Activated naive CD4-positive, alpha-beta T cell treated with anti-CD3 and anti-CD28 coated beads for 36 hours (primary cell): Measurements from ENCODE around the gene EXOC3L1. TPM values are rescaled to one million over a fixed set of nuclear protein-coding genes. Genes with fewer than 3 reads are reported as not detected.

Source experiments
- CTCF ChIA-PET: fragments of 350-600 bp; sonication (Branson Sonifier 250); formaldehyde crosslinking; loops from one replicate; lab custom pipeline; 2021; ENCODE audit warnings: antibody characterized with exemption; lab: Charles Lee
- DNase-seq: peaks from one replicate; pipeline ENCODE4 v3.0.0-alpha.2; 2020
- H3K27ac Mint-ChIP-seq: one replicate; pipeline ENCODE4 v1.8.0; 2021; ENCODE audit warnings: mild to moderate bottlenecking, mixed read lengths
- H3K27me3 Mint-ChIP-seq: one replicate; pipeline ENCODE4 v1.8.0; 2021; ENCODE audit warnings: low read depth, mixed read lengths
- H3K36me3 Mint-ChIP-seq: one replicate; pipeline ENCODE4 v1.8.0; 2021; ENCODE audit warnings: low read depth, mixed read lengths
- H3K4me1 Mint-ChIP-seq: one replicate; pipeline ENCODE4 v1.8.0; 2021; ENCODE audit warnings: low read depth, mixed read lengths
- H3K4me3 Mint-ChIP-seq: one replicate; pipeline ENCODE4 v1.8.0; 2021; ENCODE audit warnings: mild to moderate bottlenecking, moderate library complexity, mixed read lengths
- H3K9me3 Mint-ChIP-seq: one replicate; pipeline ENCODE4 v1.8.0; 2021; ENCODE audit warnings: mixed read lengths
- intact Hi-C: fragments of 100-400 bp; cut with micrococcal nuclease; formaldehyde crosslinking; loops from one replicate; pipeline ENCODE4 v1.15.1; 2023
- total RNA-seq, 2 experiments: library from RNA; stranded (reverse); gene quantifications; one replicate each; pipeline ENCODE4 v1.2.3, GENCODE V29; 2021

EXOC3L1 gene
- total RNA-seq, 2 experiments from 2014 or later: not detected

- no peaks in the 10 kb centered on the region for H3K9me3 Mint-ChIP-seq
- no peak overlapping the region for H3K4me3 Mint-ChIP-seq
- no peak overlapping the region for H3K27ac Mint-ChIP-seq
- peaks cover 3% of the 10 kb centered on the region for H3K36me3 Mint-ChIP-seq
- CTCF ChIA-PET: interaction anchor here (1.2 to 2.2 kb wide), 3 partner anchors 9 to 137 kb away, joined by 3 to 12 read pairs (median 7); no protein-coding TSS in a partner anchor
- intact Hi-C loops: no loop called here
- peaks cover 53% of the 10 kb centered on the region for H3K27me3 Mint-ChIP-seq
- H3K4me1 Mint-ChIP-seq: peaks cover 29% of the 10 kb centered on the region
- no peak for DNase-seq
Observed at GRCh38 chr16:67163999-67164558, 25.9 kb downstream of the EXOC3L1 start.

GRCh38 chr16:67163164-67163998 lies 26.6 kb downstream of the EXOC3L1 start:
- Mint-ChIP-seq H3K4me3 (no peak overlapping the region), H3K27me3 (peaks cover 46% of the 10 kb centered on the region), H3K4me1 (peaks cover 34% of the 10 kb centered on the region), H3K9me3 (no peaks in the 10 kb centered on the region), H3K36me3 (peaks cover 3% of the 10 kb centered on the region), H3K27ac (no peak overlapping the region)
- no peak for DNase-seq
- intact Hi-C loops: no loop called here
- CTCF ChIA-PET: interaction anchor here (1.1 to 2.2 kb wide), 7 partner anchors 8 to 211 kb away, joined by 3 to 12 read pairs (median 6); no protein-coding TSS in a partner anchor

GRCh38 chr16:67162506-67163163 lies 27.3 kb downstream of the EXOC3L1 start:
- intact Hi-C loops: no loop called here
- Mint-ChIP-seq H3K36me3 (peaks cover 3% of the 10 kb centered on the region), H3K4me3 (no peak overlapping the region), H3K9me3 (no peaks in the 10 kb centered on the region), H3K4me1 (peaks cover 42% of the 10 kb centered on the region), H3K27me3 (peaks cover 44% of the 10 kb centered on the region), H3K27ac (no peak overlapping the region)
- CTCF ChIA-PET: interaction anchor here (1.1 to 2.2 kb wide), 7 partner anchors 7 to 210 kb away, joined by 3 to 12 read pairs (median 6); no protein-coding TSS in a partner anchor
- DNase-seq: no peak

GRCh38 chr16:67161595-67162058 lies 28.3 kb downstream of the EXOC3L1 start:
- H3K4me1 Mint-ChIP-seq: peaks cover 46% of the 10 kb centered on the region
- H3K4me3 Mint-ChIP-seq: peak overlapping the region; percentile 34
- intact Hi-C loops: loop anchor here (2.0 kb wide), 1 partner anchor 53 kb away; the partner anchor contains the start of gene PHAF1
- H3K9me3 Mint-ChIP-seq: no peaks in the 10 kb centered on the region
- CTCF ChIA-PET: interaction anchor here (1.0 to 2.2 kb wide), 2 partner anchors 13 to 23 kb away, joined by 3 to 12 read pairs; no protein-coding TSS in a partner anchor
- H3K27ac Mint-ChIP-seq: no peak overlapping the region
- H3K36me3 Mint-ChIP-seq: peaks cover 3% of the 10 kb centered on the region
- H3K27me3 Mint-ChIP-seq: peaks cover 37% of the 10 kb centered on the region
- DNase-seq: no peak

- Mint-ChIP-seq H3K27ac (peak overlapping the region; percentile 91), H3K4me1 (peaks cover 42% of the 10 kb centered on the region), H3K4me3 (peak overlapping the region; percentile 88), H3K9me3 (no peaks in the 10 kb centered on the region), H3K27me3 (peaks cover 19% of the 10 kb centered on the region), H3K36me3 (peaks cover 6% of the 10 kb centered on the region)
- CTCF ChIA-PET: interaction anchor here (0.6 to 8.7 kb wide), 12 partner anchors 11 to 268 kb away, joined by 3 to 163 read pairs (median 6); partner anchors contain the start of genes CBFB and NOL3
- DNase-seq: peak; percentile 91
- intact Hi-C loops: loop anchor here (1.0 to 10.0 kb wide), 6 partner anchors 67 to 236 kb away; partner anchors contain the start of genes CBFB and TPPP3
Observed at GRCh38 chr16:67158637-67159600, 31.0 kb downstream of the EXOC3L1 start.

GRCh38 chr16:67157892-67158635 lies 31.9 kb downstream of the EXOC3L1 start:
- peaks cover 6% of the 10 kb centered on the region for H3K36me3 Mint-ChIP-seq
- peak overlapping the region; percentile 91 for H3K27ac Mint-ChIP-seq
- H3K4me1 Mint-ChIP-seq: peaks cover 40% of the 10 kb centered on the region
- no peaks in the 10 kb centered on the region for H3K9me3 Mint-ChIP-seq
- CTCF ChIA-PET: interaction anchor here (0.6 to 8.7 kb wide), 12 partner anchors 14 to 430 kb away, joined by 3 to 163 read pairs (median 4); partner anchors contain the start of genes CBFB and CES3
- peak overlapping the region; percentile 88 for H3K4me3 Mint-ChIP-seq
- intact Hi-C loops: loop anchor here (2.0 to 10.0 kb wide), 2 partner anchors 129 to 237 kb away; partner anchors contain the start of genes CBFB and TPPP3
- peaks cover 16% of the 10 kb centered on the region for H3K27me3 Mint-ChIP-seq
- DNase-seq: no peak

GRCh38 chr16:67157106-67157748 lies 32.7 kb downstream of the EXOC3L1 start:
- intact Hi-C loops: loop anchor here (10.0 kb wide), 1 partner anchor 238 kb away; the partner anchor contains the start of gene TPPP3
- no peak for DNase-seq
- Mint-ChIP-seq H3K27ac (peak overlapping the region; percentile 59), H3K4me3 (no peak overlapping the region), H3K9me3 (no peaks in the 10 kb centered on the region), H3K36me3 (peaks cover 6% of the 10 kb centered on the region), H3K27me3 (peaks cover 14% of the 10 kb centered on the region), H3K4me1 (peaks cover 36% of the 10 kb centered on the region)
- CTCF ChIA-PET: interaction anchor here (0.6 to 8.7 kb wide), 10 partner anchors 15 to 431 kb away, joined by 3 to 163 read pairs (median 4); partner anchors contain the start of genes CBFB, CES3 and CES4A

- H3K27ac Mint-ChIP-seq: no peak overlapping the region
- H3K27me3 Mint-ChIP-seq: peaks cover 8% of the 10 kb centered on the region
- H3K9me3 Mint-ChIP-seq: no peaks in the 10 kb centered on the region
- intact Hi-C loops: loop anchor here (10.0 kb wide), 1 partner anchor 239 kb away; the partner anchor contains the start of gene TPPP3
- CTCF ChIA-PET: interaction anchor here (0.9 to 8.7 kb wide), 16 partner anchors 10 to 181 kb away, joined by 3 to 163 read pairs (median 8); partner anchors contain the start of gene CES4A
- DNase-seq: no peak
- H3K4me1 Mint-ChIP-seq: peaks cover 31% of the 10 kb centered on the region
- H3K36me3 Mint-ChIP-seq: peaks cover 4% of the 10 kb centered on the region
- no peak overlapping the region for H3K4me3 Mint-ChIP-seq
Observed at GRCh38 chr16:67156143-67156844, 33.6 kb downstream of the EXOC3L1 start.

- intact Hi-C loops: loop anchor here (1.0 to 10.0 kb wide), 5 partner anchors 137 to 239 kb away; partner anchors contain the start of gene TPPP3
- peaks cover 8% of the 10 kb centered on the region for H3K27me3 Mint-ChIP-seq
- no peaks in the 10 kb centered on the region for H3K9me3 Mint-ChIP-seq
- H3K27ac Mint-ChIP-seq: no peak overlapping the region
- peak; percentile 76 for DNase-seq
- H3K4me1 Mint-ChIP-seq: peaks cover 32% of the 10 kb centered on the region
- peaks cover 3% of the 10 kb centered on the region for H3K36me3 Mint-ChIP-seq
- H3K4me3 Mint-ChIP-seq: peak overlapping the region; percentile 58
- CTCF ChIA-PET: interaction anchor here (0.6 to 8.7 kb wide), 38 partner anchors 8 to 288 kb away, joined by 3 to 163 read pairs (median 5); partner anchors contain the start of genes CES3, HSF4 and NOL3
Observed at GRCh38 chr16:67155295-67156142, 34.4 kb downstream of the EXOC3L1 start.
